ENCODE data around the gene TTC14. TPM values are rescaled to one million over a fixed set of nuclear protein-coding genes. Genes with fewer than 3 reads are reported as not detected.

Gene TTC14
- total and polyA plus RNA-seq, 2 of the 8 experiments (the other 6 are each of a cell fraction or from before 2014, with no cell fraction given), result 10.2 to 22.3 TPM

GRCh38 chr3:180575571-180575970 is 26.4 kb upstream of the TTC14 start:
- ChIA-PET POLR2A (ENCODE audit: partially characterized antibody) (no interaction called here), CTCF (ENCODE audit: partially characterized antibody) (no interaction called here)
- no peak overlapping the region for H3K23ac ChIP-seq (ENCODE audit: insufficient read length)
- H3K23me2 ChIP-seq (ENCODE audit: low read depth, low read length), result no peaks in the 10 kb centered on the region; the same call in 1 of the 2 replicates
- TF ChIP-seq, protein P1, sequence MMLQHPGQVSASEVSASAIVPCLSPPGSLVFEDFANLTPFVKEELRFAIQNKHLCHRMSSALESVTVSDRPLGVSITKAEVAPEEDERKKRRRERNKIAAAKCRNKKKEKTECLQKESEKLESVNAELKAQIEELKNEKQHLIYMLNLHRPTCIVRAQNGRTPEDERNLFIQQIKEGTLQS (IDR thresholded peaks at IDR 0.05; ENCODE audit: insufficient read depth, low read depth, low read length), result no peak
- TF ChIP-seq BCL11A (IDR thresholded peaks at IDR 0.05; ENCODE audit: low read depth in 2 of 2, low read length in 2 of 2), result no peak
- no peak overlapping the region for H2AFZ ChIP-seq (ENCODE audit: low read length)
- no peak overlapping the region for H3K9ac ChIP-seq (replicated peaks in 1 of 4; ENCODE audit: extremely low read depth in 1 of 4, low read depth in 3 of 4, low read length in 3 of 4)
- H2BK15ac ChIP-seq (ENCODE audit: low read length), result no peak overlapping the region
- H4K91ac ChIP-seq (replicated peaks; ENCODE audit: insufficient read length, low read length), result no peak overlapping the region
- 90% methylated on average over 3 of the region's 3 CpGs; no CpG with 5 or more reads in 1 of the 2 experiments for WGBS, 2 experiments (ENCODE audit: extremely low coverage in 1 of 2, insufficient coverage in 1 of 2, insufficient read length in 1 of 2, insufficient replicate concordance in 2 of 2, low coverage in 1 of 2, low lambda C conversion rate in 2 of 2, missing lambda C conversion rate in 1 of 2)
- H3K14ac ChIP-seq (ENCODE audit: insufficient read length), result no peak overlapping the region
- H3K79me1 ChIP-seq (ENCODE audit: low read depth, low read length), result no peaks in the 10 kb centered on the region
- no peak overlapping the region for H4K5ac ChIP-seq (ENCODE audit: insufficient read length, low read depth, low read length)
- H2BK20ac ChIP-seq (ENCODE audit: low read length), result no peak overlapping the region
- no peaks in the 10 kb centered on the region for H3K36me3 ChIP-seq (ENCODE audit: control insufficient read depth in 2 of 4, insufficient read depth in 4 of 4, low read length in 3 of 4)
- H2BK120ac ChIP-seq (replicated peaks; ENCODE audit: low read depth, low read length), result no peak overlapping the region
- no peak overlapping the region for H2AK5ac ChIP-seq (ENCODE audit: low read depth, low read length)
- DNase-seq (ENCODE audit: low read depth in 1 of 2, low spot score in 2 of 2), result no peak
- no peaks in the 10 kb centered on the region for H4K20me1 ChIP-seq (replicated peaks in 1 of 2; ENCODE audit: control insufficient read depth in 1 of 2, insufficient read depth in 2 of 2, low read length in 2 of 2)
- no peak overlapping the region for H4K8ac ChIP-seq (ENCODE audit: extremely low read depth, insufficient read depth, low read length)
- no peaks in the 10 kb centered on the region for H3K79me2 ChIP-seq (ENCODE audit: control insufficient read depth in 1 of 2, insufficient read depth in 2 of 2, low read length in 2 of 2)
- H3K27ac ChIP-seq (ENCODE audit: low read depth, low read length), result no peak overlapping the region
- no peaks in the 10 kb centered on the region for H3K27me3 ChIP-seq (replicated peaks in 1 of 4; ENCODE audit: control insufficient read depth in 3 of 4, extremely low read depth in 1 of 4, insufficient read depth in 3 of 4, low read length in 3 of 4)
- no peak for FAIRE-seq
- no peak overlapping the region for H2BK12ac ChIP-seq (ENCODE audit: low read depth, low read length)
- no peak overlapping the region for H3K4ac ChIP-seq (replicated peaks; ENCODE audit: insufficient read length, low read depth, low read length)
- no peak overlapping the region for H3K4me3 ChIP-seq (ENCODE audit: extremely low read depth in 1 of 4, insufficient read depth in 2 of 4, low read depth in 3 of 4, low read length in 4 of 4)
- no peak overlapping the region for H3K56ac ChIP-seq (replicated peaks; ENCODE audit: insufficient read length, low read depth, low read length)
- no peak overlapping the region for H3K18ac ChIP-seq (ENCODE audit: extremely low read depth, low read length)
- no peaks in the 10 kb centered on the region for H3K9me3 ChIP-seq (ENCODE audit: insufficient read depth in 2 of 2, low read depth in 1 of 2, low read length in 1 of 2)
- no peak overlapping the region for H2BK5ac ChIP-seq (ENCODE audit: low read depth, low read length)
- H3K4me2 ChIP-seq (ENCODE audit: insufficient read depth in 1 of 2, low read depth in 2 of 2, low read length in 2 of 2), result no peak overlapping the region
- H3K4me1 ChIP-seq (replicated peaks in 1 of 4; ENCODE audit: control insufficient read depth in 3 of 4, insufficient read depth in 4 of 4, low read length in 3 of 4), result peaks cover 0 to 3% (median 0%) of the 10 kb centered on the region in 4 experiments; a peak in 1 of 7 replicates
